ENCODE results near the gene RPLP2.

DNA sequence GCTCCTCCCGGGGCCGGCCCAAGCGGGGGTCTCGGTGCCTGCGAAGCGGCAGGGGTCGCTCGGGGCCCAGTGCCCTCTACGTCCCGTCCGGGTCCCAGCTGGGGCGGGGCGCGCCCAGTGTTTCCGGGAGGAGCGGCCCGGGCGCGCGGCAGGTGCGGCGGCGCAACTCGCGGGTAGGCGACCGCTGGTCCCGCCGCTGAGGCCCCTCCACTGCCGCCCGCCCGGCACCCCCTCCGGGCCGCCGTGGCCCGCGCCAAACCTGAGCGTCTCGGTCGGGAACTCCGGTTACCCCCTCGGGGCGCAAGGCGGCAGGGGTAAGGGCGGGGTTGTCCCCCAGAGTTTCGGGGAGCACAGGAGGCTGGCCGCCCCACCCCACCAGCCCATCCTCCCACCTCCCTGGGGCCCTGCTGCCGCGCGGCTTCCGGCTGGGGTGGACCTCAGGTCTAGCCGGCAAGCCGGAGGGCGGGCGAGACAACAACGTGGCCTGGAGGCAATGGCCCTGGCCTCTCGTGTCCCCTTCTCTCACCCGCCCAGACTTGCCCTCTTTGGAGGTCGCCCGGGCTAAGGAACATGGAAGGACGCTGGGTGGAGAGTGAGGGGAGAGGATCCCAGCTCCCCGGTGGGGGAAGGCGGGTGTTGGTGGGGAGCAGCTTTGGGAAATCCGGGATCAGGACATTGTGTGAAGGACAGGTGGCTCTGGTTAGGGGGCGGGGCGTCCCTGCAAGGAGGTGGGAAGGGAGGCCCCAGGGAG is 17.6 kb downstream of the RPLP2 start:
- TF ChIP-seq, protein P1, sequence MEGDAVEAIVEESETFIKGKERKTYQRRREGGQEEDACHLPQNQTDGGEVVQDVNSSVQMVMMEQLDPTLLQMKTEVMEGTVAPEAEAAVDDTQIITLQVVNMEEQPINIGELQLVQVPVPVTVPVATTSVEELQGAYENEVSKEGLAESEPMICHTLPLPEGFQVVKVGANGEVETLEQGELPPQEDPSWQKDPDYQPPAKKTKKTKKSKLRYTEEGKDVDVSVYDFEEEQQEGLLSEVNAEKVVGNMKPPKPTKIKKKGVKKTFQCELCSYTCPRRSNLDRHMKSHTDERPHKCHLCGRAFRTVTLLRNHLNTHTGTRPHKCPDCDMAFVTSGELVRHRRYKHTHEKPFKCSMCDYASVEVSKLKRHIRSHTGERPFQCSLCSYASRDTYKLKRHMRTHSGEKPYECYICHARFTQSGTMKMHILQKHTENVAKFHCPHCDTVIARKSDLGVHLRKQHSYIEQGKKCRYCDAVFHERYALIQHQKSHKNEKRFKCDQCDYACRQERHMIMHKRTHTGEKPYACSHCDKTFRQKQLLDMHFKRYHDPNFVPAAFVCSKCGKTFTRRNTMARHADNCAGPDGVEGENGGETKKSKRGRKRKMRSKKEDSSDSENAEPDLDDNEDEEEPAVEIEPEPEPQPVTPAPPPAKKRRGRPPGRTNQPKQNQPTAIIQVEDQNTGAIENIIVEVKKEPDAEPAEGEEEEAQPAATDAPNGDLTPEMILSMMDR (IDR thresholded peaks at IDR 0.05 in 4 of 5, conservative IDR thresholded peaks at IDR 0.05 in 1 of 5): no peak
- no peak for TF ChIP-seq POLR2A (IDR thresholded peaks at IDR 0.05)
